ENCODE data around the gene ARPC4. TPM values are rescaled to one million over a fixed set of nuclear protein-coding genes. Genes with fewer than 3 reads are reported as not detected.
A peak's percentile ranks its signal among the peaks of the same experiment; 100 is the strongest.

ARPC4 gene
- total RNA-seq, 1 donor from 2014 or later: 179 TPM

DNA sequence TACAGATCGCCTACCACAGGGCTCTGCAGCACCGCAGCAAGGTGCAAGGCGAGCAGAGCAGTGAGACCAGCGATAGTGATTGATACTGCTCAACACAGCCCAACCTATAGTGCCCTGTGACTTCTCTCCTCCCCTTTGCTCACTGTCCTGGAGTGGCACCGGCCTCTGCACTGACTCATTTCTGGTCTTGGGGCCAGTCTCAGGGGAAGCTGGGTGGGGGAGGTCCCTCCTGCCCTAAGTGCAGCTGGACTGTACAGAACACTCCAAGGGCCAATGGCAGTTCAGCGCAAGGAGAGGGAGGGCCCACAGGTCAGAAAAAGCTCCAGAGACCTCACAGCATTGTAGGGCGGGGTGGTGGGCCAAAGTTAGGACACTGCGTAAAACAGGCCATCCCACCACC is 45.6 kb upstream of the ARPC4 start:
- Mint-ChIP-seq H3K9me3 (ENCODE audit: low read depth) (no peaks in the 10 kb centered on the region), H3K27ac (ENCODE audit: unreplicated experiment) (no peak overlapping the region), H3K27me3 (ENCODE audit: low read depth) (no peaks in the 10 kb centered on the region), H3K4me3 (ENCODE audit: unreplicated experiment) (no peak overlapping the region), H3K4me1 (ENCODE audit: low read depth) (peaks cover 45% of the 10 kb centered on the region), H3K36me3 (ENCODE audit: low read depth) (peaks cover 35% of the 10 kb centered on the region)
- TF ChIP-seq, protein P1, sequence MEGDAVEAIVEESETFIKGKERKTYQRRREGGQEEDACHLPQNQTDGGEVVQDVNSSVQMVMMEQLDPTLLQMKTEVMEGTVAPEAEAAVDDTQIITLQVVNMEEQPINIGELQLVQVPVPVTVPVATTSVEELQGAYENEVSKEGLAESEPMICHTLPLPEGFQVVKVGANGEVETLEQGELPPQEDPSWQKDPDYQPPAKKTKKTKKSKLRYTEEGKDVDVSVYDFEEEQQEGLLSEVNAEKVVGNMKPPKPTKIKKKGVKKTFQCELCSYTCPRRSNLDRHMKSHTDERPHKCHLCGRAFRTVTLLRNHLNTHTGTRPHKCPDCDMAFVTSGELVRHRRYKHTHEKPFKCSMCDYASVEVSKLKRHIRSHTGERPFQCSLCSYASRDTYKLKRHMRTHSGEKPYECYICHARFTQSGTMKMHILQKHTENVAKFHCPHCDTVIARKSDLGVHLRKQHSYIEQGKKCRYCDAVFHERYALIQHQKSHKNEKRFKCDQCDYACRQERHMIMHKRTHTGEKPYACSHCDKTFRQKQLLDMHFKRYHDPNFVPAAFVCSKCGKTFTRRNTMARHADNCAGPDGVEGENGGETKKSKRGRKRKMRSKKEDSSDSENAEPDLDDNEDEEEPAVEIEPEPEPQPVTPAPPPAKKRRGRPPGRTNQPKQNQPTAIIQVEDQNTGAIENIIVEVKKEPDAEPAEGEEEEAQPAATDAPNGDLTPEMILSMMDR (IDR thresholded peaks at IDR 0.05): no peak
- no peak for DNase-seq (ENCODE audit: low spot score)

DNA sequence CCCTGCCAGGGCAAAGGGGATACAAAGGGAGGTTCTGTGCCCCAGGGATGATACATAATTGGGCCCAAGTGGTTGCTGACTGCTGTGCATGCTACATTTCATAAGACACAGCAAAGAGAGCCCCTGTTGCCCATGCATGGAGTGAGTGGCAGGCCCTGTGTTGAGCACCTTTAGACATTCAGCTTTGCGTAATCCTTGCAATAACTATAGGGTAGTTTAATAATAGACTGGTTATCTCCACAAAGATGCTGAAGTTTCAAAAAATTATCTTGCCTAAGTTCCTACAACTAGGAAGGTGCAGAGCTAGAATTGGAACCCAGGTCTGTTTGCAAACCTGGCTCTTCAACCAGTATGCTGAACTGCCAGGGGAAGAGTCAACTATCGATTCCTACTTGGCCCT is 44.9 kb upstream of the ARPC4 start:
- peak overlapping the region; percentile 59 for H3K27ac Mint-ChIP-seq (ENCODE audit: unreplicated experiment)
- peaks cover 45% of the 10 kb centered on the region for H3K4me1 Mint-ChIP-seq (ENCODE audit: low read depth)
- TF ChIP-seq, protein P1 (IDR thresholded peaks at IDR 0.05): no peak

DNA sequence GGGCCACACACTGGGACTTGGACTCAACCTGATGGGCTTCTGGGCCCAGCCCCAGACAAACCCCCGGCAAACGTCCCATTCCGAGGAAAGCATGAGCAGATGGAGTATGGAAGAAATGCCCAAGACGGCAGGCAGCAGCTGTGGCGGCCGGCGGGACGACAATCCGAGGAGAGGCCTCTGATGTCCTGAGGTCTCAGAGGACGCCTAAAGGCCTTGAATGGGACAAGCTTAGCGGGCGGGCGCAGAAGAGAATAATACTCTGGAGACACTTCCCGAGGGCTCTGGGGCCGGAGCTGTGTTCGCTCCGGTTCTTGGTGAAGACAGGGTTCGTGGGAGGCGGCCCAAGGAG is 43.6 kb upstream of the ARPC4 start:
- peak overlapping the region; percentile 96 for H3K4me3 Mint-ChIP-seq (ENCODE audit: unreplicated experiment)
- H3K36me3 Mint-ChIP-seq (ENCODE audit: low read depth): peaks cover 26% of the 10 kb centered on the region
- H3K4me1 Mint-ChIP-seq (ENCODE audit: low read depth): peaks cover 45% of the 10 kb centered on the region
- no peak for DNase-seq (ENCODE audit: low spot score)
- no peaks in the 10 kb centered on the region for H3K27me3 Mint-ChIP-seq (ENCODE audit: low read depth)
- TF ChIP-seq, protein P1 (IDR thresholded peaks at IDR 0.05): peak; percentile 10
- peak overlapping the region; percentile 96 for H3K27ac Mint-ChIP-seq (ENCODE audit: unreplicated experiment)
- no peaks in the 10 kb centered on the region for H3K9me3 Mint-ChIP-seq (ENCODE audit: low read depth)

More for the DNA sequence above, 44.9 kb upstream of the ARPC4 start:
- Mint-ChIP-seq H3K27me3 (ENCODE audit: low read depth) (no peaks in the 10 kb centered on the region), H3K4me3 (ENCODE audit: unreplicated experiment) (no peak overlapping the region), H3K36me3 (ENCODE audit: low read depth) (peaks cover 31% of the 10 kb centered on the region), H3K9me3 (ENCODE audit: low read depth) (no peaks in the 10 kb centered on the region)
- no peak for DNase-seq (ENCODE audit: low spot score)

DNA sequence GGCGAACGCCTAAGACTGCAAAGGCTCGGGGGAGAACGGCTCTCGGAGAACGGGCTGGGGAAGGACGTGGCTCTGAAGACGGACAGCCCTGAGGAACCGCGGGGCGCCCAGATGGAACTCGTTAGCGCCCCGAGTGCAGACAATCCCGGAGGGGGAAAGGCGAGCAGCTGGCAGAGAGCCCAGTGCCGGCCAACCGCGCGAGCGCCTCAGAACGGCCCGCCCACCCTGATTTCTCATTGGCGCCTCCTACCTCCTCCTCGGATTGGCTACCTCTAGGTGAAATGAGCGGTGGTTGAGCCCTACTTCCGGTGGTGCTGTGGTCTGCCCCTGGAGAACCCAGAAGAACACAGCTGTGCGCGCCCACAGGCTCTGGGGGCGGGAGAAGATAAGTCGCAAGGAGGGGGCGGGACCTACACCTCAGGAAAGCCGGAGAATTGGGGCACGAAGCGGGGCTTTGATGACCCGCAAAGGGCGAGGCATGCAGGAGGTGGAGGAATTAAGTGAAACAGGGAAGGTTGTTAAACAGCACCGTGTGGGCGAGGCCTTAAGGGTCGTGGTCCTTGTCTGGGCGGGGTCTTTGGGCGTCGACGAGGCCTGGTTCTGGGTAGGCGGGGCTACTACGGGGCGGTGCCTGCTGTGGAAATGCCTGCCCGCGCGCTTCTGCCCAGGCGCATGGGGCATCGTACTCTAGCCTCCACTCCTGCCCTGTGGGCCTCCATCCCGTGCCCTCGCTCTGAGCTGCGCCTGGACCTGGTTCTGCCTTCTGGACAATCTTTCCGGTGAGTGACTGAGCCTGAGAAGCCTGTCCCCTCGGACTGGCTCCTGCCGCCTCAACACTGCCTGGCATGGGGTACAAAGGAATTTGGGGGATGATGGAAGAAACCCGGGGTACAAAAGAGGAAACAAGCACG is 43.0 kb upstream of the ARPC4 start, which contains the start of gene OGG1:
OGG1 (plus strand) TSS at position 308 of the 911 bp plus-strand sequence; CDS start at position 643, 335 bp downstream.
- Mint-ChIP-seq H3K36me3 (ENCODE audit: low read depth) (peaks cover 25% of the 10 kb centered on the region), H3K27ac (ENCODE audit: unreplicated experiment) (peak within 1 kb of the TSS; percentile 96), H3K4me3 (ENCODE audit: unreplicated experiment) (peak within 1 kb of the TSS; percentile 96), H3K4me1 (ENCODE audit: low read depth) (peaks cover 50% of the 10 kb centered on the region), H3K9me3 (ENCODE audit: low read depth) (no peaks in the 10 kb centered on the region), H3K27me3 (ENCODE audit: low read depth) (no peaks in the 10 kb centered on the region)
- TF ChIP-seq, protein P1 (IDR thresholded peaks at IDR 0.05): no peak
- DNase-seq (ENCODE audit: low spot score): peak; percentile 98

DNA sequence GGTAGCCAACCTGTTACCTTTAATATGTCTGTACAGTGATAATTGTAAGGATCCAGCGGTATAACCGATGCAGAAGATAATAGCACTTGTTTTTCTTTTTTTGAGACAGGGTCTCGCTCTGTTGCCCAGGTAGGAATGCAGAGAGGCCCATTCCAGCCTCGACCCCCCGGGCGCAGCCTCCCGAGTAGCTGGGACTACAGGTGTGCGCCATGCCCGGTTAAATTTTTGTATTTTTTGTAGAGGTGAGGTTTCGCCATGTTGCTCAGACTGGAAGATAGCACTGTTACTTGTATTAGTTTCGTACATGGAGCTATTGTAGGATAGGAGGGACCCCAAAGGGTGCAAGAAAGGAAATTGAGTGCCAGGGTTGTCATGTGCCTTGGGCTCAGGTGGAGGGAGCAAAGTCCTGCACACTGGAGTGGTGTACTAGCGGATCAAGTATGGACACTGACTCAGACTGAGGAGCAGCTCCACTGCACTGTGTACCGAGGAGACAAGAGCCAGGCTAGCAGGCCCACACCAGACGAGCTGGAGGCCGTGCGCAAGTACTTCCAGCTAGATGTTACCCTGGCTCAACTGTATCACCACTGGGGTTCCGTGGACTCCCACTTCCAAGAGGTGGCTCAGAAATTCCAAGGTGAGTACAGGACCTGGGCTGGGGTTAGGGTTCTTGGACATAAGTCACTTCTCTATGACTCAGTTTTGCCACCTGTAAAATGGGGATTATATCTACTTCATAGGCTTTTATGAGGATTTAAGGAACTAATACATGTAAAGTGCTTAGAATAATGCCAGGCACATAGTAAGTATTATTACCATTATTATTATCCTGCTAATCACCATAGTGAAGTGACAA is 42.1 kb upstream of the ARPC4 start:
- H3K27ac Mint-ChIP-seq (ENCODE audit: unreplicated experiment): peak overlapping the region; percentile 96
- DNase-seq (ENCODE audit: low spot score): no peak
- peaks cover 53% of the 10 kb centered on the region for H3K4me1 Mint-ChIP-seq (ENCODE audit: low read depth)
- H3K9me3 Mint-ChIP-seq (ENCODE audit: low read depth): no peaks in the 10 kb centered on the region
- peak overlapping the region; percentile 96 for H3K4me3 Mint-ChIP-seq (ENCODE audit: unreplicated experiment)
- peaks cover 27% of the 10 kb centered on the region for H3K36me3 Mint-ChIP-seq (ENCODE audit: low read depth)
- no peaks in the 10 kb centered on the region for H3K27me3 Mint-ChIP-seq (ENCODE audit: low read depth)
- TF ChIP-seq, protein P1 (IDR thresholded peaks at IDR 0.05): no peak

Data from chondrocyte (in vitro differentiated cells).